ENCODE data around the gene NEURL1. TPM values are rescaled to one million over a fixed set of nuclear protein-coding genes. Genes with fewer than 3 reads are reported as not detected.

The NEURL1 gene
- total RNA-seq, 2 donors from 2014 or later = 0.37 to 0.48 TPM

DNA sequence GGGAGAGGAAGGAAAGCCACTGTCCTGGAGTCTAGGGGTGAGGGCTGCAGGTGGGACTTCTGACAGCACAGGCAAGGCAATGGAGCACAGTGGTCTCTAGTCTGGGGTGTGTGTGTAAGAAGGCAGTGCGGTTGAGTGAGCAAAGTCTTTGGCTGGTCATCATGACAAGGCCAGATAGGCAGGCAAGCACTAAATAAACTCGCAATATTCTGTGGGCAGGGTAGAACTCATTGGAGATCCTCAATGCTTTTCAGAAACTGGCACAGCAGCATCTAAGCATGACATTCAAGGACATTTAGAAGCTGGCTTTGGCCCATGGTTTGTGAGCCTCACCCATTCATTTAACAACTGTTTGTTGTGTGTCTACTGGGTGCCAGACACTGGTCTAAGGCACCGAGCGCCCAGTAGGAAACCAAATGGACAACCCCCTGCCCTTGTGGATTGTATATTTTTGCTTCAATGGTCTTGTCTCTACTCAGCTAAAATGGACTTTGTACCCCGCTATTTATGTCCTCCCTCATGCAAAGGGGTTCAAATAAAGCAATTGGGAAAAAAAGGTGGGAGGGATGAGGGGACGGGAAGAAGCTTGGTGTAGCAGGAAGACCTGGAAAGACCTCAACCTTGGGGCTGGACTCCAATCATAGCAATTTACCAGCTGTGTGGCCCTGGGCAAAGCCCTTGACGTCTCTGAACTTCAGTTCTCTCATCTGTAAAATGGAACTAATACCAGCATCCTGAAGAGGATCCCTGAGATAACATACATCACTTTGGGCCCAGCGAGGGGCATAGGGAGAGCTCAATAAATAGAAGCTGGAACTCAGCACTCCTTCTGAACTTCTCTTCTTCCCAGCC lies 116.0 kb downstream of the NEURL1 start:
- intact Hi-C loops (cut with DNase I) = loop anchor here (5.0 to 10.0 kb wide), 2 partner anchors 55 to 63 kb away; no protein-coding TSS in a partner anchor

DNA sequence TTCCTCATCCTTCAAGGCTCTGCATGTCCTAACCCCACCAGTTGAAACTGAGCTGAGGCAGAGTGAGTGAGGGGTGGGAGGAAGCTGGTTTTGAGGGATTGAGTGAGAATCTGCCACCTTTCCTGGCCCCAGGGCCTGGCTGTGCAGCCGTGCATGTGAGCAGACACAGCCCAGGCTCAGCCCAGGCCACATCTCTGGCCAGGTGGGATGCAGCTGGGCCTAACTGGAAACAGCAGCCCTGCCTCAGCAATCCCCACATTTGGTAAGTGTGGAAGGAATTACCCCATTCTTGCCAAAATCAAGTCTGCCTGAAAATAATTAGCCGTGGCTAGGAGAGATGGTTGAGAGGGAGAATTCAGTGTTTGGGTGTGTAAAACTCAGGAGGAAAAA lies 116.6 kb downstream of the NEURL1 start:
- DNase-seq (ENCODE audit: low spot score) = no peak
- intact Hi-C loops (cut with DNase I) = loop anchor here (5.0 to 10.0 kb wide), 2 partner anchors 55 to 62 kb away; no protein-coding TSS in a partner anchor

More for the DNA sequence above, 116.0 kb downstream of the NEURL1 start:
- no peak for DNase-seq (ENCODE audit: low spot score)

DNA sequence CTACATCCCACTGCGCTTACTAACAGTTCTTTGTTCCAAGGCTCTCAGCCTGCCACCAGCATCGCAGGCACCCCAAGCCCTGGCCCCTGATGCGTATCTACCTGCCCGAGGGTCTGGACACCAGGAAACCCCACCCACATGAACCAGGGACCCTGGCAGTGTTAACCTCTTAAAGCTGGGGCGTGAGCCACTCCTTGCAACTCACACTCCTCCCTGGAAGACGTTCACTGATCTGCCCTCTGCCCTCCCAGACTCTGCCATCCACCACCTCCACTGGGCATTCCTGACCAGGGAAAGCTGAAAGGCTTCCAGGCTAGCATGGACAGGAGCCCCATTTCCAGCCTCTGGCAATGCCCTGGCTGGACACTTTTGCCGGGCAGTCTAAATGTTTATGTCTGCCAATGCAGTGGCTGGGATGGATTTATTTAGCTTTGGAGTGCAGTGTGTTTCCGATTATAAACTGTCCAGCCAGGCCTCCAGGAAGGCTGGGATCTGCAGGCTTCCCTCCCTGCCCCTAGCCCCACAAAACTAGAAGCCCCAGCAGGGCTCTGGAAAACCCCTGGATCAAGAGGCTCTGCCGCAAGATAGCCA lies 117.5 kb downstream of the NEURL1 start:
- intact Hi-C loops (cut with DNase I) = loop anchor here (5.0 to 10.0 kb wide), 2 partner anchors 54 to 61 kb away; no protein-coding TSS in a partner anchor
- no peak for DNase-seq (ENCODE audit: low spot score)

DNA sequence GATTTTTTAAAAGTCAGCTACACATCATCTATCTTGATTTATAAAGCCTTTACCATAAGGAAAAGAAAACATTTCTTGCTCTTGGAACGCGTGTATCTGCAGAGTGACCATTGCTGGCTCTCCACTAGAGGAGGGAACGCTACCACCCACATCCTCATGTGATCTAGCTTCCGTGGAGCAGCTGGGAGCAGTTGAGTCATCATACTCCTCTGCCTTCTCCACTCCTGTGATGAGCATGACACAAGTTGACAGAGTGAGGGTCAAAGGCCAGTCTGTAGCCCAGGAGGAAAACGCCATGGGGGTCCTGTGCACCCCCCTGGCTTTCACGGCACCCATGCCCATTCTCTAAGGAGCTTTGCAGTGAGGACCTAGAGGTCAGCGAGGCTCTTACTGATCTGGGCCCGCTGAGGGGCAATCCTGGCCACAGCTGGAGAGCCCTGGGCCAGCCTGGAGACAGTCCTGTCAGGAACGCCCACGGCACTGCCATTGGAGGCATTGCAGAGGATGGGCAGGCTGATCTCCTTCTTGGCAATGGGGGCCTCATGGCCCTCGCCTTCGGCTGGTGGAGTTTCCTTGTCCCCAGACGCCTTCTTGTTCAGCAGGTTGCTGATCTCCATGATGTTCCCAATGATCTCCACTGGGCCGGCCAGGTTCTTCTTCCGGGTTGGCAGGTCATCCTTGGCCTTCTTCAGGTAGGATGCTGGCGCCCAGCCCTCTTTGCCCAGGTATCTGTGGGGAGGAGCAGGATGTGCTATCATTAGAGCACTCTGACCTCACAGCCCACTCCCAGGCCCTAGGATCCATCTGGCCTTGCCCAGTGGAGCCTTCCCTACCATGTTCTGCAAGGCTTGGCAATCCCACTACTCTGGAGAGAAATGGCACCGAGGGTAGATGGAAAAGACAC lies 119.2 kb downstream of the NEURL1 start:
- intact Hi-C loops (cut with DNase I) = loop anchor here (5.0 to 10.0 kb wide), 2 partner anchors 52 to 60 kb away; no protein-coding TSS in a partner anchor
- no peak for DNase-seq (ENCODE audit: low spot score)

DNA sequence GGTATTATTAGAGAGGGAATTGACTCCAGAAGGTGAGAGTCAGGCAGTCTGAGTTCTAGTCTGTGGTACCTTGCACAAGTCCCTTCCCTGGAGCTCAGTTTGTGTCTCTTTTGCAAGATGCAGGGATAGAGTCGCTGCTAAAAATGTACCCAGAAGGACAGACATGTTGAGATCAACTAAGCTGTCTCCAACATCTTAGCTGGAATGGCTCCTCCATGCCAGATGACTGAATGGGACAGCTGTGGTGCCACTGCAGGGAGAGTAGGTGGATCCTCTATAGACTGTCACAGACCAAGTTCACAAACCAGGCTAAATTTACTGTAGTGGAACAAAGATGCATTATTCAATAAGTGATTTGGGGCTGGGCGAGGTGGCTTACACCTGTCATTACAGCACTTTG lies 120.1 kb downstream of the NEURL1 start:
- no peak for DNase-seq (ENCODE audit: low spot score)
- intact Hi-C loops (cut with DNase I) = loop anchor here (5.0 to 10.0 kb wide), 2 partner anchors 51 to 59 kb away; no protein-coding TSS in a partner anchor

DNA sequence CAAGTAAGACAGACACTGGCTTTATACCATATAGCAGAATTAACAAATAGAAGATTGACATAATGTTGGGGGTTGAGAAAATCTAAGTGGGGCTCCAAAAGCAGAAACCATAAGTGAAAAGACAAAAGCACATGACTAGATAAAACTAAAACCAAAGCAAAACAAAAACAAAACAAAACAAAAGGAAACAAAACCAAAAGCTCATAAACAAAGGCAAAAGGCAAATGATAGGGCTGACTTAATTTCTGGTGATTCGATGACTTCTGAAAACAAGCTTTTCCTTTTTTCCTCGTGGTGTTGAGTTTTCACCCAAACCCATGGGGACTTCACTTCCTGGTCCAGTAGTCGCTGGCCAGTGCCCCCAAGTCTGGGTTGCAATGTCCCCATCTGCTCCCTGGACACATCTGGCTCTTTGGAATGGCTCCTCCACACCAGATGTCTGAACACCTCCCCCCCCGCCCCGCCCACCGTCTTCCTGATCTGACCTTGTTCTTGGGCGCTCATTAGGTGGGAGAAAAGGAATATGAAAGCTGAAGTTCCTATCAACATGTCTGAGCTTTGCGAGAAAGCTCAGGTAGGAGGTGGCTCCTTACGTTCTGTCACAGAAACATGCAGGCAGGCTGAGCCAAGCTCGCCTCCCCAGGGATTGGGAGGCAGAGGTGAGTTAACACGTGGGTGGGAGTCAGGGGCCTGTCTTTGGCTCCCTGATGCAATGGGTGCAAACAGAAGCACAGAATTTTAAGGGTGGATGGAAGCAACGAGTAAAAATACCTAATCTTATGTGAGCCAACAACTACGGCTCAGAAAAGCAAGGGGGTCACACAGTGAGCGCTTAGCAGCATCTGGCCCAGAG lies 121.0 kb downstream of the NEURL1 start:
- no peak for DNase-seq (ENCODE audit: low spot score)
- intact Hi-C loops (cut with DNase I) = loop anchor here (5.0 to 10.0 kb wide), 2 partner anchors 50 to 58 kb away; no protein-coding TSS in a partner anchor

DNA sequence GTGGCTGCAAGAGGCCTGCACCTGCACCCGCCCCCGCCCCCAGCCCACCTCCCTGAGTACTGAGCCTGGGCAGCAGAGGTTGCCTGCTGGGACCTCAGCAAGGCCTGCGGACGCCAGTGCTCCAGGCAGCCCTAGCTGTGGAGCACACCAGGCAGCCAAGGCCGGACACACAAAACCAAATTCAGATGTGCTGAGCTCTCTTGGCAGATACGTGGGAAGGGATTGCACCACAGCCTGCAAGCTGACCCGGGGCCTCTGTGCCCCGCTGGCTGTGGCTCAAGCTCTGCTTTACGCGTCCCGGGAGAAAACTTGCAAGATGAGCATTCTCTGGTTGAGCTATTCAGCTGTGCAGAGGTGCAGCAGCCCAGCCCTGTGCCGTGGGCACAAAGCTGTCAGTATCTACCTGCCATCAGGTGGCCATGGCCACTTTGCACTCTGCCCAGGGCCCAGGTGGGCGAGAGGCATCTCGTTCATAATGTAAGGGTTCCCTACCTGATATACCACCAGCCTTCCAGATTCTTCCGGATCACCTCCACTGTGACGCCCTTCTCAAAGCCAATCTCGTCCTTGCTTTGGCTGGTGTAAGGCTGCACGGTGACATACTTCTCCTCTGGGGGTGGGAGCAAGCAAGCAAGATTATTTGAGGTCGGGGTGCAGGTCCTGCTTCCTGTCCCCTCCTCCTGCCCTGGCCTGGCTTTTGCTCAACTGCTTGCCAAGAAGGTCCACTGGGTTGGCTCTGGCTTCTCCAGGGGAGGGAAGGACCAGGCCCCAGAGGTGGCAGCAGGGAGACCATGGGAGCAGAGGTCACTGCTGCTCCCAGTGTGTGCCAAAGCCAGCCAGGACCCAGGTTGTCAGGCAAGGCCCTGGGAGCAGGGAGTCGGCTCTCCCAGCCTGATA lies 123.4 kb downstream of the NEURL1 start:
- intact Hi-C loops (cut with DNase I) = loop anchor here in 1 of 2 donors (10.0 kb wide), 1 partner anchor 48 kb away; no protein-coding TSS in a partner anchor
- DNase-seq (ENCODE audit: low spot score) = peak; percentile 93

DNA sequence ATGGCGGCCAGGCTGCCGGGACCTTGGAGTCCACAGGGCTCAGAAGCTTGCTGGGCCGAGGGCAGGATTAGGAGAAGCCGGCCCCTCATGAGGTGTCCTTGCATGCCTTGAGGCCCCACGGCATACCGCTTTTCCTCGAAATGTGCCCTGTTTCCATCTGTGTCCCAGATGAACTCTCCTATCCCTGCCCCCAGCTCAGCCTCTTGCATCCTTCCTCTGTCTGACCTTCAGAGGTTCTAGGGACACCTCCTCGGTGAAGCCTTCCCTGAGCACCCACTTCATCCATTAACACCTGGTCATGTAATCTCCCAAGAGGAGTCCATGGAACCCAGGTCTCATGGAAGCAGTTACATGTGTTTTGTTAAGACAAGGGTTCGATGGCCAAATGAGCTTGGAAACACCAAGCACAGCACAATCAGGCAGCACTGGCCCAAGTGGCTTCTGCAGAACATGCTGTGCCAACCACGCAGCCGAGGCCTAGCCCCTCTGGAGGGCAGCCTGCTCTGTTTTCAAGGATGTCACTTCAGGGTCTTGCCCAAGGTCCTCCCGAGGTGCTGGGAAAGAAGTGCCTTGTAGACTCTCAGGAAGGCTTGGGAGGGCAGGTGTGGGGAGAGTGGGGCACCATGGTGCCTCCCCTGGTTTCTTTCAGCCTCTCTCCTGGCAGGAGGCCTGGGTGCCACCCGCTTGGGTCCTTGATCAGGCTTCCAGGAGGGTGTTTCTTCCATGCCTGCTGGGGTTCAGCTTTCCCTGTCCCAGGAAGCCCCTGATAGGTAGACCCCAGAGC lies 124.3 kb downstream of the NEURL1 start:
- intact Hi-C loops (cut with DNase I) = loop anchor here in 1 of 2 donors (10.0 kb wide), 1 partner anchor 47 kb away; no protein-coding TSS in a partner anchor
- no peak for DNase-seq (ENCODE audit: low spot score)

DNA sequence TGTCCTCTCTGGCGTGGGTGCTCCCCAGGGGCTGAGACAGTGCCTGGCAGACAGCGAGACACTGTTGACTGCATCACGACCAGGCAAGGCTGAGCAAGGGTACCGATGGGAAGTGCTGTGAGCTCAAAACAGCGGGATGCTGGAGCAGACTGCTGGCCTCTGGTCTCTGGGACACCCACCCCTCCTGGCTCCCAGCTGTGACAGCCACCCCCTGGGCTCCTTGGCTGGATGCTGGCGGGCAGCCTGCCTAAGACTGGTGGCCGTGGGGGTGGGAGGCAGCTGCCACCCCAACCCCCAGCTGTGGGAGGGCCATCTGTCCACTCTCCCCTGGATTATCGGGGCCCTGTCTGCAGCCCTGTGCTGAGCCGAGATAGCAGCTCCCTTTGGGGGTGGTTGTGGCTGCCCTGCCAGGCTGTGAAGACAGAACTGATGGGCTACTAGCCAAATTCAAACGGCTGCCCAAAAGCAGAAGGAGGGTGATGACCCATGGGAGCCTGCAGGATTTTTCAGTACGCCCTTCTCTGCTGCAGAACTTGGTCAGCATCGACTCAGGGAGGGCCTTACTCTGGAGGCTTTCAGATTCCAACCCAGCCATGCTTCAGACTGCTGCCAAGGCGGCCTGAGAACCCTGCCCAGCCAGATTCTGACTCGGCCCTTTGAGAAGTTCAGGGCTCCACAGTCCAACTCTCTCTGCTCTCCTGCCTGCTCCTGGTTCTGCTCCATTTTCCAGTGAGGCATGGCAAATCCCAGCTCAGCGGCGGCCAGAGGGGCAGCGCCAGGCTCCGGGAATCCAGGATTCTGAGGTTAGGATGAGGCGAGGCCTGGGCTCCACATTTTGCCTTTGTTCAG lies 125.3 kb downstream of the NEURL1 start:
- peak; percentile 93 for DNase-seq (ENCODE audit: low spot score)
- intact Hi-C loops (cut with DNase I) = loop anchor here in 1 of 2 donors (10.0 kb wide), 1 partner anchor 46 kb away; no protein-coding TSS in a partner anchor

DNA sequence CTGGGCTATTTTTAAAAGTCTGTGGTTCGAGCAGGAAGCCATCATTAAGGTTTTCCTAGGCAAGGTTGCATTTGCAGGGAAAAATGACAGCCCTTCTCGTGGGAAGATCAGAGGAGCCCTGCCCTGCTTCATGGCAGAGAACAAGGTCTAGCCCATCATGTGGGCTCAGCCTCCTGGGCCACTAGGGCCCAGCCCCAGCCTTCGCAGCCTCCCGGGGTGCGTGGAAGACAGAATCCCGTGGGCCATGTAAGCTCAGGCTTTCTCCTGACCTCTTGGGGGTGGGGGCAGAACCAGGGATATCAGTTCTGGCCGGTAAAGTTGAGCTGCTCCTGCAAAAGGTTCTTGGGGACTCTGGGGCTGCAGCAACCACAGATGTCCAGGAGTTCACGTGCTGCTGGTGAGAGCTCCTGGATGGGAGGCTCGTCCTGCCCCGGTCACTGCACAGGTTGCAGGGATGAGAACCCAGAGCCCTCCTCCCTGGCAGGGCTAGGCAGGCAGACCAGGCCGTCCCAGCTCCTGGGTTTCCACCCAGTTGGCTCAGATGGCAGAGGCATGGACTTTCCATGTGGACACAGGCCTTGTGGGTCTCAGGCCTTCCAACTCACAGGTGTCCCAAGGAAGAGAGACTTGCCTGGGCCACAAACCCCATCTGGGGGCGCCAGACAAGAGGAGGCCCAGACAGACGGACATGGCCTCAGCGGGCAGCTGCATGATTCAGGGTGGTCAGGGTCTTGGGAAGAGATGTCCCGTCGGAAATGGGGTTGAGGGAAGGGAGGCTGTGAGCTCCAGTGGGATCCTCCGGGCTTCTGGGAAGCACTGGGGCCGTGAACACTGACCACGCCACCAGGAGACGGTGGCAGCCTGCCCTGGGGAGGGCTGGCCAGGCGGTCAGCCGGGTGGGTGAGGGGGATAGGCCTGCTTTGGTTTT lies 126.2 kb downstream of the NEURL1 start:
- DNase-seq (ENCODE audit: low spot score) = no peak
- intact Hi-C loops (cut with DNase I) = loop anchor here in 1 of 2 donors (10.0 kb wide), 1 partner anchor 45 kb away; no protein-coding TSS in a partner anchor

DNA sequence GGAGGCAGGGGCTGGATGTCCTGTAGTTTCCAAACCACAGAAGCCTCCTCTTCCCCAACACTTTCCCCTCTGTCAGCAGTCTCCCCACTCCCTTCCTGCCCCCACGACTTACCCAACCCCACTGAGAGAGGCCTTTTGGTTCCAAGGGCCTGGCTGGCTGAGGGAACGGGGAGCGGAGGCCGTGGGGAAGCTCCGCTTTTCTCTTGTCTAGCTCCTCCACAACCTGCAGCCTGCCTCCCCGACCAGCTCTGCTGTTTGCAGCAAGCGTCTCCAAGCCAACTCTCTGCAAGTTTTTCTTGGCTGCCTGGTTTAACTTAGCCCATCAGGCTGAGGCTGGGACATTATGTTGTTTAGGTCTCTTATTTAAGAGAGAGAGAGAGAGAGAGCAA lies 126.8 kb downstream of the NEURL1 start:
- no peak for DNase-seq (ENCODE audit: low spot score)
- intact Hi-C loops (cut with DNase I) = no loop called here

DNA sequence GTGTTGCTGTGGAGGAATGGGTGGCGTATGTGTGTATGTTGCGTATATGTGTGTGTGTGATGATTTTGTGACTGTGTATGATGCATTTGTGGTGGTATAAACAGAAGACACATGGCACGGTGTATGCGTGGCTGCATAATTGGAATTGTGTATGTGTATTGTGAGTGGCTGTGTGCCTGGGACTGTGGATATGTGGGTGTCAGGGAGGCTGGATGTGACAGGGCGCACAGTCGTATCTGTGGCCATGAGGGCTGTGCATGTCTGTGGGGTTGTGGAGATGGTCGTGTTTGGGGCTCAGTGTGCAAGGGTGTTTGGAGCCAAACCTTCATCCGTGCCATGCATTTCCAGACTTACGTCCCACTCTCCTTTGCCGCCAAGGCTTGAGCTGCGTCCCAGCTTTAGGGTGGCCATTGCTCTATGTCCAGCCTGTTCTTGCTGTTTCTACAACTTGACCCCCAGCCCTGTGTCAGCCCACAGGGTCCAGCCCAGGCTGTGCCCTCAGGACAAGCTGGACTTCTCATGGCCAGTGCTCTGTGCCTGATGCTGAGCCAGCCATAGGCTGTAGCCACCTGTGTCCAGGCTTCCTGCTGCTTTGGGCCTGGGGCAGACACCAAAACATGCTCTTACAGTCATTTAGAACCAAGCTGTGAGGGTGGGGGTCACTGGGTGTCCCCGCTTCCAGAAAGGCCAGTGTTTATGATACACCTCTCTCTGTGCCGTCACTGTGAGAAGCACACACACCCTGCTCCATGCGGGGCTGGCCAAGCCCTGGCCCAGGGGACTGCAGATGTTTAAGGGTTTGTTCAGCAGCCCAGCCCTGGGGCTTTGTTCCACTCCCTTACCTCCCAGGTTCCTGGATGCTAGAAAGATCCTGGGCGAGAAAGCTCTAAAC lies 127.6 kb downstream of the NEURL1 start:
- intact Hi-C loops (cut with DNase I) = no loop called here
- no peak for DNase-seq (ENCODE audit: low spot score)

DNA sequence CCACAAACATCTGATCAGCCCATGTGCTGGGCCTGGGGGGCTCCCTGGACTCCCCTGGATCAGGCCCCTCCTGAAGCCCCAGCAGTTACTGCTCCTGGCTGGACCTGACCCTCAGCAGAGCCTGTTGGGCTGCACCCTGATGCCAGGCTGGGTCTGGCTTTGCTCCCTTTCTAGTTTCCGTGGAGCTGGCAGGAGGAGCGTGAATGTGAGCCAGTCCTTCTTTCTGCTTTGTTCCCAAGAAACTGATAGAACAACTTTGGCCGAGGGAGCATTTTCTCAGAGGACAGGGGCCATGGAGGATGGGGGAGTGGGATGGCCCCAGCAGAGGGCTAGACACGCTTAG lies 128.2 kb downstream of the NEURL1 start:
- intact Hi-C loops (cut with DNase I) = no loop called here
- no peak for DNase-seq (ENCODE audit: low spot score)

DNA sequence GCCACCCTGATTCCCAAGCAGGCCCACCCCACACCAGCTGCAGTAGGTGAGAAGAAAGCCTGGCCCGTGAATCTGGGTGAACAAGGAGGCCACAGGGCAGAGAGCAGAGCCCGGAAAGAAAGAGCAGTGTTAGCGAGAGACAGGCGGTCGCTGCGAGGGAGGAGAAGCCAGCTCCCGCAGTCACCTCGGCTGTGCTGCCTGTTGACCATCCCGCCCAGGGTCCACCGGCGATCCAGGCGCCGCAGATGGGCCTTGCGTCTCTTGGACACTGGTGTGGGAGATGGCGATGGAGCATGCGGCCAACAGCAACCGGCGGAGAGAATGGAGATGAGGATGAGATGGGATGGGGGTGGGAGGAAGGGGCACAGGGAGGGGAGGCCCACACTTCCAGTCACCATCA lies 128.8 kb downstream of the NEURL1 start:
- intact Hi-C loops (cut with DNase I) = no loop called here

More for the DNA sequence above, 128.8 kb downstream of the NEURL1 start:
- no peak for DNase-seq (ENCODE audit: low spot score)
